ENCODE measurements around the gene WNK2.

DNA sequence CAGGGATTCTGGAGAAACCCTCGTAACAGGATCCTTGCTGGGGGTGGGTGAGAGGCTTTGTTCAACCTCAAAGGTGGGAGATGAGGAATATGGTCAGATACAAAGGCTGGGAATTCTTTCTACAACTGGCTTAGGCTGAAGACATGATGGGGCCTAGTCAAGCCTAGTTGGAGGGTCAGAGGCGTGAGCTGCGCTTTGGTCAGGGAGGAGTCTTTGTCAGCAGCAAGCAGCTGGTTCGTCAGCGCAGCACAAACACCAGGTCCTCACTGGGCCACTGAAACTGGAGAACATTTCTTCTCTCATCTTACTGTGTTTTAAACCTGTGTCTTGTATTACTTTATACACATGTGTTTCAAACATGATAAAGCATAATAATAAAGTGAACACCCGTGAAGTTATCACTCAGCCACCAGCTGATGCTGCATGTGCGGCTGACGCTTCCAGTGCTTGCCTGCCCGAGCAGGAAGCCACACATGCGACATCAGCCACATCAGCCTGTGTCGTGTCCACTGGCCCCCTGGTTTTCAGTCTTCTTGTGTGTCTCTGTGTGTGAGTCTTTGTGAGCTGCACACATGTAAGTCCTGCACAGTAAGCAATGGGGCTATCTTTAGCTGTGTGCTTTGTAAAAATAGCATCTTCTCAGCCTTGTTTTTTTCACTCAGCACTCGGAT lies 81.5 kb downstream of the WNK2 start:
- no peak for TF ChIP-seq POLR2A (IDR thresholded peaks at IDR 0.05)
- TF ChIP-seq, protein P1, sequence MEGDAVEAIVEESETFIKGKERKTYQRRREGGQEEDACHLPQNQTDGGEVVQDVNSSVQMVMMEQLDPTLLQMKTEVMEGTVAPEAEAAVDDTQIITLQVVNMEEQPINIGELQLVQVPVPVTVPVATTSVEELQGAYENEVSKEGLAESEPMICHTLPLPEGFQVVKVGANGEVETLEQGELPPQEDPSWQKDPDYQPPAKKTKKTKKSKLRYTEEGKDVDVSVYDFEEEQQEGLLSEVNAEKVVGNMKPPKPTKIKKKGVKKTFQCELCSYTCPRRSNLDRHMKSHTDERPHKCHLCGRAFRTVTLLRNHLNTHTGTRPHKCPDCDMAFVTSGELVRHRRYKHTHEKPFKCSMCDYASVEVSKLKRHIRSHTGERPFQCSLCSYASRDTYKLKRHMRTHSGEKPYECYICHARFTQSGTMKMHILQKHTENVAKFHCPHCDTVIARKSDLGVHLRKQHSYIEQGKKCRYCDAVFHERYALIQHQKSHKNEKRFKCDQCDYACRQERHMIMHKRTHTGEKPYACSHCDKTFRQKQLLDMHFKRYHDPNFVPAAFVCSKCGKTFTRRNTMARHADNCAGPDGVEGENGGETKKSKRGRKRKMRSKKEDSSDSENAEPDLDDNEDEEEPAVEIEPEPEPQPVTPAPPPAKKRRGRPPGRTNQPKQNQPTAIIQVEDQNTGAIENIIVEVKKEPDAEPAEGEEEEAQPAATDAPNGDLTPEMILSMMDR (IDR thresholded peaks at IDR 0.05), result no peak
